Natural killer cell treated with Interleukin-12 subunit alpha and Interleukin-12 subunit beta and Interleukin-15 and Interleukin-18, amount 100 ng/mL, for 72 hours (primary cell): ENCODE data around the gene SLC9A1. TPM values are rescaled to one million over a fixed set of nuclear protein-coding genes. Genes with fewer than 3 reads are reported as not detected.

Experiments used
- ATAC-seq, 2 donors: fragments of 150-1000 bp; cut with Tn5 transposase in 1 of 2; sonication (Bioruptor Pico), chemical (Tn5 transposase) in 1 of 2; 2 replicates each; pipeline ENCODE4 v1.10.0; 2021
- DNase-seq: peaks from one replicate; pipeline ENCODE4 v3.0.0; 2022; ENCODE audit warnings: low spot score
- H3K27ac Mint-ChIP-seq, 2 donors: 1 replicate in 1 of 2; 2 replicates in 1 of 2; pipeline ENCODE4 v1.8.0; 2022; ENCODE audit warnings: mixed read lengths in 2 of 2, mild to moderate bottlenecking in 1 of 2, moderate library complexity in 1 of 2
- H3K27me3 Mint-ChIP-seq, 2 donors: 1 replicate in 1 of 2; 2 replicates in 1 of 2; pipeline ENCODE4 v1.8.0; 2022; ENCODE audit warnings: mixed read lengths in 2 of 2
- H3K36me3 Mint-ChIP-seq: one replicate; pipeline ENCODE4 v1.8.0; 2022; ENCODE audit warnings: mixed read lengths
- H3K4me1 Mint-ChIP-seq, 2 donors: 1 replicate in 1 of 2; 2 replicates in 1 of 2; pipeline ENCODE4 v1.8.0; 2022; ENCODE audit warnings: low read depth in 2 of 2, mixed read lengths in 2 of 2, mild to moderate bottlenecking in 1 of 2
- H3K4me3 Mint-ChIP-seq: one replicate; pipeline ENCODE4 v1.8.0; 2022; ENCODE audit warnings: mixed read lengths
- H3K9me3 Mint-ChIP-seq: 2 replicates; pipeline ENCODE4 v1.8.0; 2022; ENCODE audit warnings: mixed read lengths
- total RNA-seq, 2 donors: library from RNA; stranded (reverse); gene quantifications; one replicate each; pipeline ENCODE4 v1.2.3, GENCODE V29; 2022

Gene SLC9A1
- total RNA-seq, 2 donors from 2014 or later = 25.3 to 31.4 TPM

DNA sequence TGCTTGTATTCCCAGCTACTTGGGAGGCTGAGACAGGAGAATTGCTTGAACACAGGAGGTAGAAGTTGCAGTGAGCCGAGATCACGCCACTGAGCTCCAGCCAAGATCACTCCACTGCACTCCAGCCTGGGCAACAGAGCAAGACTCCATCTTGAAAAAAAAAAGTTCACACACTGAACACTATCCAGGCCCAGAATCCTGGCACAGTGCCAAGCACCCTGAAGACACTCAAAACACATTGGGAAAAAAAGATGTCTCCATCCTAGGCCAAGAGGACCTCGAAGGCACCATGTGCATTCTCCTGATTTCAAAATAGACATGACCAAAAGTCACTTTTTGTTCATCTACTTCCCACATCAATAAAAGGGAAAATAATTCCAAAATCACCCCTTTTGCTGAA is 38.7 kb downstream of the SLC9A1 start:
- Mint-ChIP-seq H3K36me3 (no peaks in the 10 kb centered on the region), H3K27ac (peak overlapping the region; percentile 6 to 31), H3K9me3 (no peaks in the 10 kb centered on the region), H3K4me3 (no peak overlapping the region), H3K4me1 (peaks cover 20 to 32% of the 10 kb centered on the region in 2 donors), H3K27me3 (no peaks in the 10 kb centered on the region)
- ATAC-seq (no peak), DNase-seq (no peak)

GRCh38 chr1:27114546-27114945 is 40.4 kb downstream of the SLC9A1 start:
- H3K4me3 Mint-ChIP-seq = no peak overlapping the region
- peak overlapping the region in 1 of 2 donors; percentile 58 for H3K27ac Mint-ChIP-seq
- peaks cover 20 to 35% of the 10 kb centered on the region in 2 donors for H3K4me1 Mint-ChIP-seq
- no peaks in the 10 kb centered on the region for H3K27me3 Mint-ChIP-seq
- no peaks in the 10 kb centered on the region for H3K36me3 Mint-ChIP-seq
- ATAC-seq (no peak), DNase-seq (no peak)
- no peaks in the 10 kb centered on the region for H3K9me3 Mint-ChIP-seq

- no peak for ATAC-seq
- H3K9me3 Mint-ChIP-seq = no peaks in the 10 kb centered on the region
- no peaks in the 10 kb centered on the region for H3K36me3 Mint-ChIP-seq
- no peak overlapping the region for H3K4me3 Mint-ChIP-seq
- no peaks in the 10 kb centered on the region for H3K27me3 Mint-ChIP-seq
- H3K4me1 Mint-ChIP-seq = peaks cover 20 to 39% of the 10 kb centered on the region in 2 donors
- DNase-seq = no peak
- H3K27ac Mint-ChIP-seq = peak overlapping the region in 1 of 2 donors; percentile 39
Measured at GRCh38 chr1:27113861-27114260, 41.1 kb downstream of the SLC9A1 start.

GRCh38 chr1:27111626-27112573 is 43.0 kb downstream of the SLC9A1 start:
- Mint-ChIP-seq H3K9me3 (no peaks in the 10 kb centered on the region), H3K4me3 (peak overlapping the region; percentile 57)

DNA sequence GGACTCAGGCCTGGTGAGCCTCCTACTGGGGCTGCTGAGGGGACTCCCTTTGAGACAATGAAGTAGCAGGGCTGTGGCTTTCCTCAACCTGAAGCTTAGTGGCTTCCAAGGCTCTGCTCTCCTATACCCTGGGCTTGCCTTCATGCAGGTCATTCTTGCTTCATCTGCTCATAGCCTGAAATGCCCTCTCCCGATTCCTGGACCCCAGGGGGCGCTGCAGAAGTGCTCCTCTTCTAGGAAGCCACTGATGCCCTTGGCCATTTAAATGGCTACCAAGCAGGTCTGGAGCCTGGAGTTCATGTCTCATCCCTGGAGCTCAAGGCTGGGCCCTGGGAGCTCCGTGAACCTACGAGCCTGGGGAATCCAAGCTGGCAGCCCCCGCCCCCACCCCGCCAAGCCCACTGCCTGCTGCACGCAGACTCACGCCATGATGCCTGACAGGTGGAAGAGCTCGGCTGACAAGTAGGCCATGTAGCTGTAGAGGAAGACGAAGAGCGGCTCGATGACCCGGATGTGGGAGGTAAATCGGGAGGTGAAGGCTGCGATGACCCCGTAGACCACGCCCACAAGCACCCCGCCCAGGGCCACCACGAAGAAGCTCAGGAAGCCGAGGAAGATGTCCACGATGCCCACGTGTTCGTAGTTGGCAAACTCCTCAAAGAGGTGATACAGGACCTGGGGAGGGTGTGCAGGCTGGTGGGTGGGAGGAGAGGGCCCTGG is 45.7 kb downstream of the SLC9A1 start:
- Mint-ChIP-seq H3K9me3 (no peaks in the 10 kb centered on the region), H3K27me3 (no peaks in the 10 kb centered on the region), H3K27ac (peak overlapping the region in 1 of 2 donors; percentile 69), H3K4me3 (no peak overlapping the region), H3K36me3 (no peaks in the 10 kb centered on the region), H3K4me1 (peaks cover 15 to 29% of the 10 kb centered on the region in 2 donors)
- no peak for ATAC-seq
- DNase-seq = no peak

More at GRCh38 chr1:27111626-27112573, 43.0 kb downstream of the SLC9A1 start:
- ATAC-seq (peak; percentile 94 to 96), DNase-seq (peak; percentile 84)
- H3K4me1 Mint-ChIP-seq = peaks cover 22 to 43% of the 10 kb centered on the region in 2 donors
- H3K36me3 Mint-ChIP-seq = no peaks in the 10 kb centered on the region
- no peaks in the 10 kb centered on the region for H3K27me3 Mint-ChIP-seq
- H3K27ac Mint-ChIP-seq = peak overlapping the region; percentile 64 to 84

GRCh38 chr1:27108588-27108987 is 46.3 kb downstream of the SLC9A1 start:
- Mint-ChIP-seq H3K27me3 (no peaks in the 10 kb centered on the region), H3K36me3 (no peaks in the 10 kb centered on the region), H3K27ac (no peak overlapping the region), H3K4me3 (no peak overlapping the region), H3K4me1 (peaks cover 15 to 24% of the 10 kb centered on the region in 2 donors), H3K9me3 (no peaks in the 10 kb centered on the region)
- no peak for DNase-seq
- ATAC-seq = no peak

GRCh38 chr1:27106561-27107323 is 48.2 kb downstream of the SLC9A1 start:
- H3K36me3 Mint-ChIP-seq = no peaks in the 10 kb centered on the region
- H3K4me3 Mint-ChIP-seq = no peak overlapping the region
- peaks cover 9 to 15% of the 10 kb centered on the region in 2 donors for H3K4me1 Mint-ChIP-seq
- ATAC-seq (no peak), DNase-seq (no peak)
- no peaks in the 10 kb centered on the region for H3K27me3 Mint-ChIP-seq
- H3K9me3 Mint-ChIP-seq = no peaks in the 10 kb centered on the region
- peak overlapping the region in 1 of 2 donors; percentile 75 for H3K27ac Mint-ChIP-seq

DNA sequence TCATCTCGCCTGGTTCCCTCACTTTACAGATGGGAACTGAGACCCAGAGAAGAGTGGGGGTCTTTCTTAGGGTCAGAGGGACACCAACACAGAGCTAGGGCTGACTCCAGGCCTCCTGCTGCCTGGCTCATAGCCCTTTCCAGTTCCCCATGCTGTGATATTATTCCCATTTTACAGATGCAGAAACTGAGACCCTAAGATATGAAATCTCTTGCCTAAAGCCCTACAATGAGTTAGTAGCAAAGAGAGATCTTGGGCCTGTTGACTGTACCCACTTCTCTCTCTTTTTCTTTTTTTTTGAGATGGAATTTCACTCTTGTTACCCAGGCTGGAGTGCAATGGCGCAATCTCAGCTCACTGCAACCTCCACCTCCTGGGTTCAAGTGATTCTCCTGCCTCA is 49.9 kb downstream of the SLC9A1 start:
- H3K27me3 Mint-ChIP-seq = no peaks in the 10 kb centered on the region
- ATAC-seq (no peak), DNase-seq (no peak)
- H3K4me3 Mint-ChIP-seq = no peak overlapping the region
- no peak overlapping the region for H3K27ac Mint-ChIP-seq
- H3K4me1 Mint-ChIP-seq = peaks cover 7 to 12% of the 10 kb centered on the region in 2 donors
- no peaks in the 10 kb centered on the region for H3K9me3 Mint-ChIP-seq
- H3K36me3 Mint-ChIP-seq = no peaks in the 10 kb centered on the region

- Mint-ChIP-seq H3K4me3 (no peak overlapping the region), H3K27me3 (no peaks in the 10 kb centered on the region), H3K4me1 (peaks cover 17% of the 10 kb centered on the region in 2 donors), H3K27ac (peak overlapping the region in 1 of 2 donors; percentile 51), H3K9me3 (no peaks in the 10 kb centered on the region), H3K36me3 (no peaks in the 10 kb centered on the region)
- DNase-seq (no peak), ATAC-seq (no peak)
Measured at GRCh38 chr1:27103498-27103897, 51.4 kb downstream of the SLC9A1 start.

GRCh38 chr1:27102707-27103468 is 52.0 kb downstream of the SLC9A1 start:
- Mint-ChIP-seq H3K27ac (peak overlapping the region in 1 of 2 donors; percentile 51), H3K27me3 (no peaks in the 10 kb centered on the region), H3K4me3 (no peak overlapping the region), H3K36me3 (no peaks in the 10 kb centered on the region), H3K9me3 (no peaks in the 10 kb centered on the region), H3K4me1 (peaks cover 19 to 20% of the 10 kb centered on the region in 2 donors)
- ATAC-seq (peak; percentile 72 to 76), DNase-seq (peak; percentile 66)

GRCh38 chr1:27102134-27102706 is 52.7 kb downstream of the SLC9A1 start:
- H3K9me3 Mint-ChIP-seq = no peaks in the 10 kb centered on the region
- H3K36me3 Mint-ChIP-seq = no peaks in the 10 kb centered on the region
- no peak overlapping the region for H3K27ac Mint-ChIP-seq
- H3K27me3 Mint-ChIP-seq = no peaks in the 10 kb centered on the region
- peaks cover 17 to 20% of the 10 kb centered on the region in 2 donors for H3K4me1 Mint-ChIP-seq
- no peak for DNase-seq
- no peak overlapping the region for H3K4me3 Mint-ChIP-seq
- ATAC-seq = no peak

GRCh38 chr1:27101696-27102095 is 53.2 kb downstream of the SLC9A1 start:
- Mint-ChIP-seq H3K27ac (no peak overlapping the region), H3K4me3 (no peak overlapping the region), H3K27me3 (no peaks in the 10 kb centered on the region), H3K9me3 (no peaks in the 10 kb centered on the region), H3K36me3 (no peaks in the 10 kb centered on the region), H3K4me1 (peaks cover 13 to 15% of the 10 kb centered on the region in 2 donors)
- no peak for DNase-seq
- no peak for ATAC-seq
